Endothelial cell (in vitro differentiated cells): Measurements from ENCODE around the gene PHAF1. TPM values are rescaled to one million over a fixed set of nuclear protein-coding genes. Genes with fewer than 3 reads are reported as not detected.
A peak's percentile ranks its signal among the peaks of the same experiment; 100 is the strongest.

ENCODE experiments used
- DNase-seq: peaks from one replicate; pipeline ENCODE4 v3.0.0; 2021; ENCODE audit warnings: low spot score
- H3K27ac Mint-ChIP-seq: one replicate; pipeline ENCODE4 v1.8.0; 2021; ENCODE audit warnings: mixed read lengths, inconsistent platforms; ENCODE audit not compliant: unreplicated experiment
- H3K27me3 Mint-ChIP-seq: one replicate; pipeline ENCODE4 v1.8.0; 2021; ENCODE audit warnings: mild to moderate bottlenecking, moderate library complexity, mixed read lengths, inconsistent platforms; ENCODE audit not compliant: unreplicated experiment
- H3K36me3 Mint-ChIP-seq: one replicate; pipeline ENCODE4 v1.8.0; 2021; ENCODE audit warnings: mild to moderate bottlenecking, low read depth, mixed read lengths, inconsistent platforms; ENCODE audit not compliant: unreplicated experiment
- H3K4me1 Mint-ChIP-seq: one replicate; pipeline ENCODE4 v1.8.0; 2021; ENCODE audit warnings: mild to moderate bottlenecking, mixed read lengths, inconsistent platforms; ENCODE audit not compliant: unreplicated experiment
- H3K4me3 Mint-ChIP-seq: one replicate; pipeline ENCODE4 v1.8.0; 2021; ENCODE audit warnings: mild to moderate bottlenecking, mixed read lengths, inconsistent platforms; ENCODE audit not compliant: unreplicated experiment
- H3K9me3 Mint-ChIP-seq: one replicate; pipeline ENCODE4 v1.8.0; 2021; ENCODE audit warnings: mixed read lengths, inconsistent platforms; ENCODE audit not compliant: unreplicated experiment
- total RNA-seq: library from RNA; stranded (reverse); fragmentation: NEBNext Ultra II Directional; extraction: Animal tissue kit (Norgen Biotek cat#: 25700); gene quantifications from one replicate; pipeline ENCODE4 v1.2.1, GENCODE V29; 2021; ENCODE audit not compliant: unreplicated experiment
- TF ChIP-seq, protein P1 (sequence below): fragments of 200-600 bp; sonication (generic); IDR thresholded peaks from one replicate; pipeline ENCODE4 v1.5.0; 2021; ENCODE audit warnings: antibody characterized with exemption; ENCODE audit not compliant: unreplicated experiment

Gene PHAF1
- total RNA-seq, 1 donor from 2014 or later = 17.7 TPM

DNA sequence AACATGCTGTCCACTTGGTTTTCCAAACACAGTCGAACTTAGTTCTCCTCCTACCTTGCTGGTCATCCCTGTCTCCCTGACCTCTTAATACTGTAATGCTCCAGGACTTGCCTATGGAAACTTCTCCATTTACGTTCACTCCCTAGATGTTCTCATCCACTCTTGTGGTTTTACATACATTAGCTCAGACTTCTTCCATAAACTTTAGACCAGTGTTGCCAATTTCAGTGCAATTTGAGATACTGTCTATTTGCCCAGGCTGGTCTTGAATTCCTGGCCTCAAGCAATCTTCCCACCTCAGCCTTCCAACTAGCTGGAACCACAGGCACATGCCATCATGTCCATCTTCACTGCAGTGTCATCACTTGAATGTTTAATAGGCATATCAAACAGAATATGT, 72.5 kb downstream of the PHAF1 start:
- H3K4me1 Mint-ChIP-seq = peaks cover 20% of the 10 kb centered on the region
- H3K27me3 Mint-ChIP-seq = peaks cover 14% of the 10 kb centered on the region
- H3K4me3 Mint-ChIP-seq = no peak overlapping the region
- no peaks in the 10 kb centered on the region for H3K9me3 Mint-ChIP-seq
- TF ChIP-seq, protein P1, sequence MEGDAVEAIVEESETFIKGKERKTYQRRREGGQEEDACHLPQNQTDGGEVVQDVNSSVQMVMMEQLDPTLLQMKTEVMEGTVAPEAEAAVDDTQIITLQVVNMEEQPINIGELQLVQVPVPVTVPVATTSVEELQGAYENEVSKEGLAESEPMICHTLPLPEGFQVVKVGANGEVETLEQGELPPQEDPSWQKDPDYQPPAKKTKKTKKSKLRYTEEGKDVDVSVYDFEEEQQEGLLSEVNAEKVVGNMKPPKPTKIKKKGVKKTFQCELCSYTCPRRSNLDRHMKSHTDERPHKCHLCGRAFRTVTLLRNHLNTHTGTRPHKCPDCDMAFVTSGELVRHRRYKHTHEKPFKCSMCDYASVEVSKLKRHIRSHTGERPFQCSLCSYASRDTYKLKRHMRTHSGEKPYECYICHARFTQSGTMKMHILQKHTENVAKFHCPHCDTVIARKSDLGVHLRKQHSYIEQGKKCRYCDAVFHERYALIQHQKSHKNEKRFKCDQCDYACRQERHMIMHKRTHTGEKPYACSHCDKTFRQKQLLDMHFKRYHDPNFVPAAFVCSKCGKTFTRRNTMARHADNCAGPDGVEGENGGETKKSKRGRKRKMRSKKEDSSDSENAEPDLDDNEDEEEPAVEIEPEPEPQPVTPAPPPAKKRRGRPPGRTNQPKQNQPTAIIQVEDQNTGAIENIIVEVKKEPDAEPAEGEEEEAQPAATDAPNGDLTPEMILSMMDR = no peak
- no peak for DNase-seq
- peaks cover 15% of the 10 kb centered on the region for H3K36me3 Mint-ChIP-seq
- no peak overlapping the region for H3K27ac Mint-ChIP-seq

DNA sequence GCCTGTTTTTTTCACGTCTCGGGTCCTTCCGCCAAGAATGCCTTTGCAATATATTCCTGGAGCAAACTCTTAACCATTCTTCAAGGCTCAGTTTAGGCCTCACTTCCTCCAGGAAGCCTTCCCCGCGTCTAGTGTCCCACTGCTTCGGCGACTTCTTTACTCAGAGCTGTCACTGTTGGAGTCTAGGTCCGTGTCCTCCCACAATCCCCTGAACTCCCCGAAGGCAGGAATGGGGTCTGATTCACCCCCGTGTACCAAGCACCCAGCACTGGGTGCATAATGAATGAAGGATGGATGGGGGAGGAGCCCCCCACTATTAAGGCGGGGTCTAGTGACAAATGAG, 73.5 kb downstream of the PHAF1 start:
- no peak overlapping the region for H3K27ac Mint-ChIP-seq
- TF ChIP-seq, protein P1 = no peak
- peaks cover 10% of the 10 kb centered on the region for H3K27me3 Mint-ChIP-seq
- no peak overlapping the region for H3K4me3 Mint-ChIP-seq
- no peak for DNase-seq
- no peaks in the 10 kb centered on the region for H3K9me3 Mint-ChIP-seq
- peaks cover 22% of the 10 kb centered on the region for H3K4me1 Mint-ChIP-seq
- peaks cover 10% of the 10 kb centered on the region for H3K36me3 Mint-ChIP-seq

DNA sequence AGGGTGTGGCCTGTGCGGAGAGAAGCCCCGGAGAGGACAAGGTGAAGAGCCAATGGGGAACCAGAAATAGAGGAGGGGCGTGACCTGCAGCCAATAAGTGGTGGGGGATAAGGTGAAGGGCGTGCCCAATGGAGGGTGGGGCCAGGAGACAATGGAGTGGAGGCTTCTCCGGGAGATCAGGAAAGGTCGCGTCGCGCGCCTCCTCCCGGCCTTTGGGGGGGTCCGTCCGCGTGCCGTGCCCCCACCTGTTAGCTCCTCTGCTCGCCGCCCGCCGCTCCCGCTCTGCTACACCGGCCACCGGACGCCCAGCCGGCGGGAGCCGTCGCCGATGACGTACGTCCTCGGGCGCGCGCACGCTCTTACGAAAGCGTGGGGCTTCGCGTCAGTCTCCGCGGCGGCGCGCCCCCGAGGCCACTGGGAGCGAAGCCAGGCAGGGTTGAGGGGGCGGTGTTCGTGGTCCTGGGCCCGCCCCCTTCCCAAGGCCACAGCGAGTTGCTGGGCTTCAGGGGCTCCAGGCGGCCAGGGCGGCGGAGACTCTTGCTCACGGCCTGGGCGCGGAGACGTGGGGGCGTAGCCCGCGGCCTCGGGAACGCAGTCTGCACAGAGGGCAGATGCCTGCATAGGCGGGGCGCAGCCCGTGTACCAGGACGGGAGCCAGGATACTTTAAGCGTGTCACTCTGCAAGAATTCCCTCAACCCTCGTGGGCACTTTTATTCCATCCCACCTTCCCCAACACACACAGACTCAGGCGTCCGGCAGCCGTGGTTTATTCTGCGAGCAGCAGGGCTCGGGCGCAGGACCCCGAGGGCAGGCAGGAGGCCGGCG, 74.1 kb downstream of the PHAF1 start, which contains the start of gene MATCAP1:
TSS of gene MATCAP1 (minus strand) at position 337 of the 826 bp plus-strand sequence. CDS start 3,353 bp downstream, outside the sequence.
- no peak within 1 kb of the TSS for H3K4me3 Mint-ChIP-seq

DNA sequence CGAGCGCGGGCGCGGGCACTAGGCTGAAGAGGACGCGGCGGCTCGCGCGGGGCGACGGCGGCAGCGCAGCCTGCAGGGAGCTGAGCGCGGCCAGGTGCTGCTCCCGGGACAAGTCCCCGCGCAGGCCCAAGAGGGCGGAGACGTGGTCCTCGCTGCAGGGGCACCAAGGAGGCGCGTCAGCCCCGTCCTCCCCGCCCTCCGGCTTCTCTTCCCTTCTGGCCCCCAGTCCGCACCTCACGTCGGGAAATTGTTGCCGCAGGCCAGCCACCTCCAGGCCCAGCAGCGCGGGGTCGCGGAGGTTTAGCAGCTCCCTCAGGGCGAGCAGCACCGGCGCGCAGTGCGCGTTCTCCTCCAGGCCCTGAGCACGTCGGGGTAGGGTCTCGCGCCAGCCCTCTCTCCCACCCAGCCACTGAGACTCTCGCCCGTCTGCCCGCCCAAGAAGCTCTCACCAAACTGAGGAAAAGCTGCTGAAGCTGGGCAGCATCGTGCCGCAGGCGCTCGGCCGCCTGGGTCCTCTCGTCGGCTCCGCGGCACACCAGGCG, 74.8 kb downstream of the PHAF1 start:
- Mint-ChIP-seq H3K27ac (no peak overlapping the region), H3K4me1 (peaks cover 23% of the 10 kb centered on the region), H3K27me3 (peaks cover 8% of the 10 kb centered on the region), H3K9me3 (no peaks in the 10 kb centered on the region), H3K4me3 (no peak overlapping the region), H3K36me3 (peaks cover 6% of the 10 kb centered on the region)
- TF ChIP-seq, protein P1 = no peak
- no peak for DNase-seq

More for the DNA sequence above, 74.1 kb downstream of the PHAF1 start, which contains the start of gene MATCAP1:
- H3K36me3 Mint-ChIP-seq = peaks cover 9% of the 10 kb centered on the region
- H3K4me1 Mint-ChIP-seq = peaks cover 21% of the 10 kb centered on the region
- H3K27me3 Mint-ChIP-seq = peaks cover 10% of the 10 kb centered on the region
- H3K9me3 Mint-ChIP-seq = no peaks in the 10 kb centered on the region
- TF ChIP-seq, protein P1 = no peak
- H3K27ac Mint-ChIP-seq = no peak within 1 kb of the TSS
- peak; percentile 92 for DNase-seq
